ENCODE results near the gene SRRM5.
"Not testable (repeated sequence)": the region's sequence is repeated elsewhere in the genome, so short reads cannot be mapped to it uniquely, and the experiment has no call there.

Gene SRRM5

DNA sequence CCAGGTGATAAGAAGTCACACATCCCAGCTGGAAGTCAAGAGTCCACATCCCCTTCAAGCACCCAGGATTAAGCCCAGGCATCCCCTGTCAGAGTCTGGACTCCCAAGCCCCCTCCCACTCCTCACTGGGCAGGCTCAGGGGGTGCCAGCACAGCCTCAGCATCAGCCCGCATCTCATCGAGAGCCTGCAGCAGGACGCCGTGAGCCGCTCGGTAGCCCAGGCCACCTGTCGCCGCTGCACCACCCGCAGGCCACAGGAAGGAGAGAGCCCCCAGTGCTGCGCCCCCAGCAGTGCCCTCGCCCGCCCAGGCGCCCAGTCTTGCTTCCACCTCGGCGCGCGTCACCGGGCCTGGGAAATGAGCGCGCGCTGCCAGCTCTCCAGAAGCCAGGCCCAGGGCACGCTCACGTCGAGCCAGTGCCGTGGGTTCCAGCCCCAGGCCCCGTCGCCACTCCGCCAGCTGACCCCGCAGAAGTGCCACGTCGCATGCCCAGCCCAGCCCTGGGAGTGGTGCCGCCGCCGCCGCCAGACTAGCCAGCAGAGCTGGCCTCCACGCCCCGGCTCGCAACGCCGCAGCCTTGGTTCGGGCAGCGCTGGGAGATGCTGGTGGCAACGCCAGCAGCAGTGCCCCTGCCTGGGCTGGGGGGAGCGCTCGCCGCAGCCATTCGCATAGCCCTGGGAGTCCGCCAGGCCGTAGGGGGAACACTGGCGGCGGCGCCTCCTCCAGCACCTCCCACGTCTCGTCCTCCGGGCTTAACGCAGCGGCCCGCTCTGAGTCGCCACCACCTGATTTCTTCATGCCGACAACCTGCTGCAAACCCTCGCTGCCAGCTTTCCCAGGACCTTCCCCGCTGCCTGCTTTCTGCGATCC is 19.8 kb upstream of the SRRM5 start:
- DNase-seq: no peak

GRCh38 chr19:43592800-43593350 is 19.0 kb upstream of the SRRM5 start:
- DNase-seq: no peak

DNA sequence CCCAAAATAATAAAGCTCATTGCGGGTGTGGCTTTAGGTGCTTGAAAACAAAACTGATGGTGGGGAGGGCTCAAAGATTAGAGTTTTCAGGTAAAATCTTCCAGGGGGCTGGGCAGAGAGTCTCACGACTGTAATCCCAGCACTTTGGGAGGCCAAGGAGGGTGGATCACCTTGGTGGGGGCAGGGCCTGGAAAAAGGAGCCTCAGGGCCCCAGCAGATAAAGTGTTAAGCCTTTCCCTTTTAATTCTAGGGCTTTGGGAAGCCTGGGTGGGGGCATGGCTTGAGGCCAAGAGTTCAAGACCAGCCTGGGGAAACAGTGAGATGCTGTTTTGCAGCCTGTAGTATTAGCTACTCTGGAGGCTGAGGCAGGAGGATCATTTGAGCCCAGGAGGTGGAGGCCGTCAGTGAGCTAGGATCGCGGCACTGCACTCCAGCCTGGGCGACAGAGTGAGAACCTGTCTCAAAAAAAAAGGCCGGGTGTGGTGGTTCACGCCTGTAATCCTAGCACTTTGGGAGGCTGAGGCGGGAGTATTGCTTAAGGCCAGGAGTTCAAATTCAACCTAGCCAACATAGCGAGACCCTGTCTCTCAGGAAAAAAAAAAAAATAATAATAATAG is 17.7 kb upstream of the SRRM5 start:
- DNase-seq: no peak

GRCh38 chr19:43594710-43595604 is 16.9 kb upstream of the SRRM5 start:
- peak; percentile 67 for DNase-seq

GRCh38 chr19:43595605-43595998 is 16.3 kb upstream of the SRRM5 start:
- DNase-seq: no peak

- DNase-seq: peak; percentile 99
Observed at GRCh38 chr19:43595999-43596841, 15.7 kb upstream of the SRRM5 start, which contains the start of the genes IRGQ and ZNF576. TSS of gene IRGQ (minus strand) at chr19:43596134. CDS start at chr19:43595338, 796 bp downstream. TSS of gene ZNF576 (plus strand) at chr19:43596595. CDS start at chr19:43597109, 514 bp downstream.

DNA sequence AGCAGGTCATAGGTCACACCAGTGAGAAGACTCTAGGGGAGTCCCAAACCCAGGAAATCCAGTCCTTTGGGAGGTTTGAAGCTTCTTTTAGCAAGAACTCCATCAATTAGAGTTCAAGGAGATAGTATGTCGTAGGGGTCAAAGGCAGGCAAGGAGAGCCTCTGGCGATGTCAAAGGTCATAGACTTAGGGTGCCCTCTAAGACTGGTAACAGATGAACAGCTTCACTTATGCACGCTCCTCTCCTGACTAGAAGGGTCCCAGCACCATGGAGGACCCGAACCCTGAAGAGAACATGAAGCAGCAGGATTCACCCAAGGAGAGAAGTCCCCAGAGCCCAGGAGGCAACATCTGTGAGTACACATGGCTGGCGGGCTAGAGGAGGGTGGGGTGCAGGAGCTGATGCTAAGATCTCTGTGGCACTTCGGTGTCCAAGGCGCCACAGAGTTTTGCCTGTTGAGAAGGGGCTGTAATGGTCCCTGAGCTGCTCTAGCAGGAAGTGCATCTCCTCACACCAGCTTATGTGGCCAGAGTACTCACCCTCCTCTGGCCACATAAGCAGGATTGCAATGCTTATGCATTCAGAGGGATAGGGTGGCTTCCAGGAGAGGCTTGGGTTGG is 14.9 kb upstream of the SRRM5 start:
- DNase-seq: no peak

GRCh38 chr19:43597876-43598275 is 14.0 kb upstream of the SRRM5 start:
- DNase-seq: no peak

- DNase-seq: no peak
Observed at GRCh38 chr19:43598445-43599240, 13.2 kb upstream of the SRRM5 start.

- no peak for DNase-seq
Observed at GRCh38 chr19:43599635-43600295, 12.1 kb upstream of the SRRM5 start.

GRCh38 chr19:43600326-43600725 is 11.6 kb upstream of the SRRM5 start:
- not testable (repeated sequence) for DNase-seq

- DNase-seq: peak; percentile 43
Observed at GRCh38 chr19:43605875-43606568, 5.9 kb upstream of the SRRM5 start.

DNA sequence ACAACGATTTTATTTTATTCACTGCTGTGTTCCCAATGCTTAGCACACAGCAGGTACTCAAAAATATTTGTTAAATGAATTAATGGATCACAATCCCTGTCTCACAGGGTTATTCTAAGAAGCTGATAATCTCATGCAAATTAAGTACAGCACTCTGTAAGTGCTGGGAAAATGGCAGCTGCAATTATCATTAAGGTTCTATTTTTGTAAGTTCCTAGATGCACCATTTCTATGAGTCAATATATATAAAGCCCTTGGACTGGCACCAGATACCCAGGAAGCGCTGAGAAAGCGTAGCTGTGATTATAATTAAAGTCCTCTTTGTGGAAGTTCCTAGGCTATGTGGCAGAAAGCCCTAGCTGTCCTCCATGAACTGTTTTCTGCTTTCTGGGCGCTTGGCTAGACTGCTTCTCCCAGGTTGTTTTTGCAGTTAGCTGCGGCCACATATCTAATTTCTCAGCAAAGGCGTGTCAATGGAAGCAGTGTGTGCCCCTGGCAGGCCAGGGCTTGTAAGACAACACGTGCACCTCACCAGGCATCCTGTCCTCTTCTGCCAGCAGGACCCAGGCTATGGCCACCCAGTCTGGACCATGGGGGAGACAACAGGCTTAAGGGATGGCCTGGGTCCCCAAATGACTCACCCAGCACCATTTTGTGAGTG is 5.2 kb upstream of the SRRM5 start:
- DNase-seq: peak; percentile 49

GRCh38 chr19:43607238-43608205 is 4.4 kb upstream of the SRRM5 start:
- no peak for DNase-seq

GRCh38 chr19:43609872-43610271 is 2.0 kb upstream of the SRRM5 start:
- DNase-seq: no peak

- no peak for DNase-seq
Observed at GRCh38 chr19:43610493-43610892, 1.4 kb upstream of the SRRM5 start.

- DNase-seq: no peak
Observed at GRCh38 chr19:43612374-43612773, 486 bp downstream of the SRRM5 start.

Data from NCI-H1436 (cell line).